SU-DHL-6 (cell line): ENCODE data around the gene INSM1.

ENCODE experiments used
- H2AFZ ChIP-seq: fragments of 200-600 bp; sonication (generic); 2 replicates; pipeline ENCODE4 v1.6.1; 2014; ENCODE audit warnings: low read depth, mild to moderate bottlenecking, moderate library complexity, mixed read lengths, antibody characterized with exemption, low read length; ENCODE audit not compliant: severe bottlenecking
- H3F3A ChIP-seq: fragments of 200-600 bp; shearing (Covaris generic); 2 replicates; pipeline ENCODE4 v1.6.0; 2016; ENCODE audit warnings: antibody characterized with exemption, mild to moderate bottlenecking; ENCODE audit not compliant: insufficient read depth
- H3K27ac ChIP-seq: fragments of 200-600 bp; sonication (generic); 2 replicates; pipeline ENCODE4 v1.5.1; 2016; ENCODE audit warnings: low read depth, mild to moderate bottlenecking, low read length, moderate library complexity, mixed read lengths
- H3K27me3 ChIP-seq: fragments of 200-600 bp; sonication (generic), shearing (Covaris generic); 2 replicates; pipeline ENCODE4 v1.6.0; 2014; ENCODE audit warnings: mild to moderate bottlenecking, low read length
- H3K36me3 ChIP-seq: fragments of 200-600 bp; sonication (generic); 2 replicates; pipeline ENCODE4 v1.6.1; 2014; ENCODE audit warnings: mild to moderate bottlenecking, low read length, mixed read lengths
- H3K4me2 ChIP-seq: fragments of 300-600, 200-600 bp; shearing (Covaris generic), sonication (generic); 2 replicates; pipeline ENCODE4 v1.6.0; 2014; ENCODE audit warnings: low read length, low read depth, mild to moderate bottlenecking; ENCODE audit not compliant: poor library complexity, severe bottlenecking
- H3K4me3 ChIP-seq: fragments of 200-600 bp; sonication (generic); 2 replicates; pipeline ENCODE4 v1.5.1; 2014; ENCODE audit warnings: antibody characterized with exemption, low read length, mild to moderate bottlenecking, mixed read lengths; ENCODE audit not compliant: insufficient read depth, poor library complexity, severe bottlenecking
- H3K79me2 ChIP-seq: fragments of 200-600 bp; sonication (generic); 2 replicates; pipeline ENCODE4 v1.6.1; 2014; ENCODE audit warnings: mild to moderate bottlenecking, low read length, moderate library complexity; ENCODE audit not compliant: insufficient read depth
- H3K9ac ChIP-seq: fragments of 200-600 bp; sonication (generic); 2 replicates; pipeline ENCODE4 v1.7.0; 2014; ENCODE audit warnings: mild to moderate bottlenecking, low read length
- H3K9me2 ChIP-seq: fragments of 200-600 bp; sonication (generic); replicated peaks from 2 replicates; pipeline ENCODE4 v1.6.1; 2014; ENCODE audit warnings: low read length; ENCODE audit not compliant: insufficient read depth
- H3K9me3 ChIP-seq: fragments of 200-600 bp; sonication (generic); 2 replicates; pipeline ENCODE4 v1.6.1; 2014; ENCODE audit warnings: low read length, mixed read lengths; ENCODE audit not compliant: insufficient read depth
- H4K20me1 ChIP-seq: fragments of 200-600 bp; sonication (generic); 2 replicates; pipeline ENCODE4 v1.6.1; 2014; ENCODE audit warnings: low read depth, mild to moderate bottlenecking, antibody characterized with exemption, low read length, moderate library complexity, mixed read lengths
- EZH2phosphoT487 ChIP-seq: fragments of 200-600 bp; sonication (generic), shearing (Covaris generic); conservative IDR thresholded peaks from 2 replicates; pipeline ENCODE4 v1.6.1; 2018; ENCODE audit warnings: mild to moderate bottlenecking, antibody characterized with exemption, low read length, moderate library complexity, mixed read lengths
- TF ChIP-seq, protein P1 (sequence below): fragments of 200-600 bp; sonication (generic); IDR thresholded peaks from one replicate; pipeline ENCODE4 v1.5.1; 2017; ENCODE audit warnings: antibody characterized with exemption, mild to moderate bottlenecking, low read length, moderate library complexity; ENCODE audit not compliant: insufficient read depth, poor library complexity, severe bottlenecking

Gene INSM1

DNA sequence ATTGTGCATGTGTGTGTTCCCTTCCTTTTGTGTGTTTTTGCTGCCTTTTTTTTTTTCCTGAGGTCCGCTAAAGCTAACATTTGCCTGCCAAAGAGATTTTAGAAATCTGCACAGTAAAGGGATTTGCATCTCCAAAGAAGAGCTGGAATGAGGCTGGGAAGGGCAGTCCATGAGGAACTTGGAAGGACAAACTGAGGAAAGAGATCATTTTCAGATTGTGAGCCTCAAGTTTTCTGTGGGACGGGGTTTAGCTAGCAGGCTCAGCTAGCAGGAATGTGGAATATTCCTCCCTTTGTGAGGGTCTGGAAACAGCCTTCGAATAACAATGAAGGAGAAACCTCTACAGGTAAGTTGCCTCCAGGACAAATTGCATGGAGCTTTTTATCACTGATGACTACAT lies 3.8 kb downstream of the INSM1 start:
- H3K79me2 ChIP-seq = no peaks in the 10 kb centered on the region
- H2AFZ ChIP-seq = no peak overlapping the region
- no peak overlapping the region for H3K9ac ChIP-seq
- H3K9me2 ChIP-seq = no peaks in the 10 kb centered on the region
- H3K36me3 ChIP-seq = no peaks in the 10 kb centered on the region
- TF ChIP-seq EZH2phosphoT487 = no peak
- TF ChIP-seq, protein P1, sequence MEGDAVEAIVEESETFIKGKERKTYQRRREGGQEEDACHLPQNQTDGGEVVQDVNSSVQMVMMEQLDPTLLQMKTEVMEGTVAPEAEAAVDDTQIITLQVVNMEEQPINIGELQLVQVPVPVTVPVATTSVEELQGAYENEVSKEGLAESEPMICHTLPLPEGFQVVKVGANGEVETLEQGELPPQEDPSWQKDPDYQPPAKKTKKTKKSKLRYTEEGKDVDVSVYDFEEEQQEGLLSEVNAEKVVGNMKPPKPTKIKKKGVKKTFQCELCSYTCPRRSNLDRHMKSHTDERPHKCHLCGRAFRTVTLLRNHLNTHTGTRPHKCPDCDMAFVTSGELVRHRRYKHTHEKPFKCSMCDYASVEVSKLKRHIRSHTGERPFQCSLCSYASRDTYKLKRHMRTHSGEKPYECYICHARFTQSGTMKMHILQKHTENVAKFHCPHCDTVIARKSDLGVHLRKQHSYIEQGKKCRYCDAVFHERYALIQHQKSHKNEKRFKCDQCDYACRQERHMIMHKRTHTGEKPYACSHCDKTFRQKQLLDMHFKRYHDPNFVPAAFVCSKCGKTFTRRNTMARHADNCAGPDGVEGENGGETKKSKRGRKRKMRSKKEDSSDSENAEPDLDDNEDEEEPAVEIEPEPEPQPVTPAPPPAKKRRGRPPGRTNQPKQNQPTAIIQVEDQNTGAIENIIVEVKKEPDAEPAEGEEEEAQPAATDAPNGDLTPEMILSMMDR = no peak
- no peak overlapping the region for H3K4me3 ChIP-seq
- no peaks in the 10 kb centered on the region for H3K9me3 ChIP-seq
- H3K4me2 ChIP-seq = no peak overlapping the region
- no peaks in the 10 kb centered on the region for H3F3A ChIP-seq
- no peak overlapping the region for H3K27ac ChIP-seq
- no peaks in the 10 kb centered on the region; the same call in 1 of the 2 replicates for H4K20me1 ChIP-seq
- H3K27me3 ChIP-seq = peaks cover 3% of the 10 kb centered on the region; the same call in 1 of the 2 replicates

DNA sequence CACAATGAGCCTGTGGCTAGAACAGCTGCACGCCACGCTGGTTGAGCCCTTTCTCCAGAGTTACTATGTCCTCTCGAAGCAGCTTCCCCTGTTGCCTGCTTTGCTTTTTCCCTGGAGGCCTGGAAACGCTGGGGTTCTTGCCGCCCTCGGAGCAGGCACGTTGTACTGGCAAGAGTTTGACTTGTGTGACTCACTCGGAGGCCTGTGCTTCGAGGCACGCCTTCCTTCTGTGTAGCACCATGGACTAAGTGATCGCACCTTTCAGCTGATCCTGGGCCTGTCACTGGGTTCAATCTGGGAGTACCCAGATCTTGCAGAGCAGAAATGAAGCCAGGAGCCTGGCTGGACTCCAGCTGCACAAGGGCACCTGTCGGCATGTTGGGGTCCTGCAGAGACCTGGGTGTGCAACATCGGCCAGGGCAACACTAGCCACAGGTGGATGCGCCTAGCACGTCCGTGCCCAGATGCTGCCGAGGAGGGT lies 5.2 kb downstream of the INSM1 start:
- TF ChIP-seq EZH2phosphoT487 = no peak
- TF ChIP-seq, protein P1 = no peak

DNA sequence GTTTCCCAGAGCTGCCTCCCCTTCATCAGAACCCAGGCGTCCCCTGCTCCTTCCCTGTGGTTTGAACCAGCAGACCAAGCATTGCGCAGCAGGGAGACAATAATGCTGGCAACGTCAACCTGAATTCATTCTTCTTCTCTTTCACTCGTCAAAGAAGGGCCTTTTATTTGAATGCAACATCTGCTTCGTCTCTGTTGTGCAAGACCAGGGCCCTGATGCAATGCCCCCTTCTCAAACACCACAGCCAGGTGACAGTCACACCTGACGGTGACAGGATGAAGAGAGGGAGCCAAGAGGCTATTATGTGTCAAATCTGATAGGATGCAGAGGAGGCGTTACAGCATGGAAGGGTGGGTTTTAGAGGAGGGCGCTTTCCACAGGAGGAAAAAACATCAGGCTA lies 8.0 kb downstream of the INSM1 start:
- Histone ChIP-seq H4K20me1 (no peaks in the 10 kb centered on the region), H3F3A (no peaks in the 10 kb centered on the region), H3K36me3 (no peaks in the 10 kb centered on the region), H3K27ac (no peak overlapping the region), H3K9me3 (peaks cover 4% of the 10 kb centered on the region; the same call in 1 of the 2 replicates), H3K4me2 (no peak overlapping the region), H3K27me3 (peaks cover 3% of the 10 kb centered on the region; the same call in 1 of the 2 replicates), H3K79me2 (no peaks in the 10 kb centered on the region), H2AFZ (no peak overlapping the region), H3K4me3 (no peak overlapping the region), H3K9me2 (no peaks in the 10 kb centered on the region), H3K9ac (no peak overlapping the region)
- TF ChIP-seq EZH2phosphoT487 = no peak
- TF ChIP-seq, protein P1 = no peak

More for the DNA sequence above, 5.2 kb downstream of the INSM1 start:
- Histone ChIP-seq H3K4me3 (no peak overlapping the region), H3K4me2 (no peak overlapping the region), H3K36me3 (no peaks in the 10 kb centered on the region), H3K9ac (no peak overlapping the region), H3K9me2 (no peaks in the 10 kb centered on the region), H3F3A (no peaks in the 10 kb centered on the region), H2AFZ (no peak overlapping the region), H3K27ac (no peak overlapping the region), H4K20me1 (no peaks in the 10 kb centered on the region; the same call in 1 of the 2 replicates), H3K79me2 (no peaks in the 10 kb centered on the region), H3K27me3 (peaks cover 3% of the 10 kb centered on the region; the same call in 1 of the 2 replicates), H3K9me3 (no peaks in the 10 kb centered on the region)
